Non-pigmented ciliary epithelial cell (primary cell): ENCODE results near the gene KLHDC1.
"Not testable (repeated sequence)": the region's sequence is repeated elsewhere in the genome, so short reads cannot be mapped to it uniquely, and the experiment has no call there.

Source experiments
- DNase-seq: peaks from one replicate; pipeline ENCODE4 v3.0.0-alpha.2; 2010; ENCODE audit warnings: low read depth

The KLHDC1 gene

GRCh38 chr14:49727171-49727570 lies 34.3 kb downstream of the KLHDC1 start:
- no peak for DNase-seq

GRCh38 chr14:49732896-49733295 lies 40.0 kb downstream of the KLHDC1 start:
- DNase-seq: no peak

GRCh38 chr14:49733836-49734235 lies 40.9 kb downstream of the KLHDC1 start:
- DNase-seq: no peak

DNA sequence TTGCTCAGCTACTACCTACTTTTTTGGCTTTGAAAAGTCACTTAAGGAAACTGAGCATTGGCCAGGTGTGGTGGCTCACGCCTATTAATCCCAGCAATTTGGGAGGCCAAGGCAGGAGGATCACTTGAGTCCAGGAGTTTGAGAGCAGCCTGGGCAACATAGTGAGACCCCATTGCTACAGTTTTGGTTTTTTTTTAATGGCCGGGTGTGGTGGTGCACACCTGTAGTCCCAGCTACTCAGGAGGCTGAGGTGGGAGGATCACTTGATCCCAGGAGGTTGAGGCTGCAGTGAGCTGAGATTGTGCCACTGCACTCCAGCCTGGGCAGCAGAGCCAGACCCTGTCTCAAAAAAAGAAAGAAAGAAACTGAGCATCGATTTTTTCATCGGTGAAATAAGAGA lies 42.7 kb downstream of the KLHDC1 start:
- DNase-seq: not testable (repeated sequence)

DNA sequence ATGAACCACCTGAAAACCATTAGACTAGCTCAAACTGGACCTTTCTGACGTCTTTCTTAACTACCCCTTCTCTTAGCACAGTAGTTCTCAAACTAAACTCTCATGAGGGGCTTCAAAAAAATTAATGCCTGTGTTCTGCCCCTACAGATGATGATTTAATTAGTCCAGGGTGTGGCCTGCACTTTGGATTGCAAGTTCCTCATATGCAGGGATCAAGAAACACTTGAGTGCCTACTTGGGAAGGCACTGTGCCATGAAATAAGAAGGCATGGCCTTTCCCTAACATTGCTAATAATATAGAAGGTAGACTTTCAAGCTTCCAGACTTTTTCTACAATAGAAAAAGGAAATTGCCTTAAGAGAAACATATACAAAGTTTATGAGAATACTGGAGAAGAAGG lies 52.3 kb downstream of the KLHDC1 start:
- no peak for DNase-seq

DNA sequence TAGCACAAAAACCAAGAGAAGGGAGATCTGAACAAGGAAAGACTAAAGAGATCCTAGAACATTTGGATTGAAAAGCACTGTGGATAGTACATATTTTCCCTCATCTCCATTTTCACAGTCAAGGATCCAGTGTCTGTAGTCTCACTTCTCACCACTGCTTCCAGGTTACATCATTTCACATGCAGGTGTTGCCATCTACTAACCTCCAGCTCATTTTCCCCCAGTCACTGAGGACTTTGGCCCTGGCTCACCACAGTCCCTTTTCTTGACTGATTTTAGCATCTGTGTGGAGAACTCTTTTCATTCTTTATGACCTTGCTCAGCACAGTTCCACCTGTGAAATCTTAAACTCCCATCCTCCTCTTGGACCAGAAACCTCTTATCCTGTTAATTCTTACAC lies 53.6 kb downstream of the KLHDC1 start:
- DNase-seq: not testable (repeated sequence)

DNA sequence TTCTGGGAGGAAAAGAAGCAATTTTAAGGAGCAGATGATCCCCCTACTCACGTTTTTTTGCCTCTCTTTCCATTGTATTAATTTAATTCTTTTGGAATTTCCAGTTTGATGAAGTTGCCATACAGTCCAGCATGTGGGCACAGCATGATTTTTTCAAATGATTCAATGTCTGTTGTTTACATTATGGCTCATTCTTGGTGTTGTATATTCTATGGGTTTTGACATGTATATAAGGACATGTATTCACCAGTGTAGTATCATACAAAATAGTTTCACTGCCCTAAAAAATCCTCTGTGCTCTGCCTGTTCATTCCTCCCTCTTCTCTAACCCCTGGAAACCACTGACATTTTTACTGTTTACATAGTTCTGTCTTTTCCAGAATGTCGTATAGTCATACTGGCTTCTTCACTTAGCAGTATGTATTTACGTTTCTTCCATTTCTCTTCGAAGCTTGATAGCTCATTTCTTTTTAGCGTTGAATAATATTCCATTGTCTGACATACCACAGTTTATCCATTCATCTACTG lies 61.7 kb downstream of the KLHDC1 start:
- no peak for DNase-seq

- DNase-seq: no peak
These were observed 62.5 kb downstream of the KLHDC1 start for GRCh38 chr14:49755378-49755777.

- DNase-seq: no peak
These were observed 69.1 kb downstream of the KLHDC1 start for GRCh38 chr14:49761839-49762551.

- no peak for DNase-seq
These were observed 73.9 kb downstream of the KLHDC1 start for GRCh38 chr14:49766839-49767238.

- DNase-seq: no peak
These were observed 74.3 kb downstream of the KLHDC1 start for GRCh38 chr14:49767270-49767570.

DNA sequence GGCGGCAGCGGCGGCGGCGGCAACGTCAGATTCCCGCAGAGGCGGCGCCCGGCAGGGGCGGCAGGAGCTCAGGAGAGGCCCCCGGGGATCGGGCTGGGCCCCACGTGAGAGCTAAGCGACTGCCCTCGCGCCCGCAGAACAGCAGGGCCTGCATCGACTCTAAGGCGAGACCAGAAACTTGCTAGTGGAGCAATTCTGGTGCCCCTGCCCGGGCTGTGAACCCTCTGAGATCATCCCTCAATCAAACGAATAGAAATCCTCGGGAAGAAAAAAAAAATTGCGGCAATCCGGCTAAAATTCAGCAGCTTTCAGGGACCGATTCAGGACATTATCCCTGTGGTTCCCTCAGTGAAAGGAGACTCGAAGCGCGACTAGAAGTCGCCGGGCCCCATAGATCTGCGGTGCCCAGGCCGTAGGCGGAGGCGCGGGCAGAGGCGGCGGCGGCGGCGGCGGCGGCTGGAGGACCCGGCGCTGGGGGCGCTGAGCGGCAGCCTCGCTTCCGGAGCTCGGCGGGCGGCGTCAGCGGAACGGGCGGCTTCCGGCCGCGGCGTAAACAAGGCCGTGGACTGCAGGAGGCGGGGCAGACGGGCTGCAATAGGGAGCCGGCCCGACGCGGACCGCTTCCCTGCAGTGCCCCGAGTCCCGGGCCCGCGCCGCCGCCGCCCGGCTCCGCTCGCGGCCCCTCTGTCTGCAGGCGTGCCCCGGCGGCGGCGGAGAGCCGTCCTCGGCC lies 74.8 kb downstream of the KLHDC1 start, which contains the start of gene KLHDC2:
Gene KLHDC2 (plus strand): TSS at position 583 of the 730 bp plus-strand sequence. CDS start 316 bp downstream, outside the sequence.
- peak; percentile 36 for DNase-seq

DNA sequence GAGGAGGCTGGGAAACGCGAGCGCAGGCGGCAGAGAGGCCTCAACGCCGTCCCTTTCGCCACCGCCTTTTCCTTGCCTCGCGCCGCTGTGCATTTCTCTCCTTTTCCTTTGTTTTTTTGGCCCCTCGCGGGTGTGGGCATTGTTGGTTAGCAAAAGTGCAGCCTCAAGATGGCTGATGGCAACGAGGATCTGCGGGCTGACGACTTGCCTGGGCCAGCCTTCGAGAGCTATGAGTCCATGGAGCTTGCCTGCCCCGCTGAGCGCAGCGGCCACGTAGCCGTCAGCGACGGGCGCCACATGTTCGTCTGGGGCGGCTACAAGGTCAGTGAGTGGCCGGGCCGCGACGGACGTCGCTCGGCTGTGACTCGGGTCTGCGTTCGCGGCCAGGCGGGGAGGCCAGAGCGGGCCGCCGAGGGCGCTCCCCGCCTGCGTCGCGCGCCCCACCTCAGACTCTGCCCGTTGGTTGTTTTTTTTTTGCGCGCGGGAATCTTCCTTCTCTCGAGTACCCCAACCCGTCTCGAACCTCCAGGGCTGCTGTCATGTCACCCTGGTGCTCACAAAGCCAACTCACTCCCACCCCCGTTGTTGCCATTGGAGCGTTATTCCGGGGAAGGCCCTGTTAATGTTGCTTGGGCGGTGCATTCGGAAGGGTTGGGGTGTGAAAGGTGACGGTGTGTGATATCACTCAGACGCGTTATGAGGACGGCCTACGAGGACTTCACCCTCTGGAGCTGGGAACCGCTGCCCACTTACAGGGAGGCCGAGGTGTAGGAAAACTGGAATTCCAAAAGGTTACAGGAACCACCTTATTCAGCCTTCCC lies 75.6 kb downstream of the KLHDC1 start:
- DNase-seq: no peak

DNA sequence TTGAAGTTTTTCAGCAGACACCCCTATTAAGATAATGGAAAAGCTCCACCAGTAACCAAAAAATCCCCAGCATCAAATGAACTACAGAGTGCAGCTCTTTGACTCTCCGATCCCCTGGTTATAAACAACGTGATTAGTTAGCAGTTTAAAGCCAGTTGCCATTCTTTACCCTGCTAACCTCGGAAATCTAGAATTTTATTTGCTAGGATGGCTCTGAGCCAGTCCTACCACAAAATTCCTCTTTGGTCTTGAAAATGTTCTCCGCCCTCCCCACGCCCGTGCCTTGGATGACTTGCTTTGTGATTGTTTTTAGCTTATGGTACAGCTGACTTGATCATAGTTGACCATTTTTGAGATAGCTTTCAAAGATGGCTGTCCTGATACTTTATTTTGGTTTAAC lies 76.3 kb downstream of the KLHDC1 start:
- no peak for DNase-seq

- DNase-seq: no peak
These were observed 76.8 kb downstream of the KLHDC1 start for GRCh38 chr14:49769581-49770211.

GRCh38 chr14:49770212-49770817 lies 77.4 kb downstream of the KLHDC1 start:
- DNase-seq: no peak

GRCh38 chr14:49771691-49772090 lies 78.8 kb downstream of the KLHDC1 start:
- DNase-seq: not testable (repeated sequence)

DNA sequence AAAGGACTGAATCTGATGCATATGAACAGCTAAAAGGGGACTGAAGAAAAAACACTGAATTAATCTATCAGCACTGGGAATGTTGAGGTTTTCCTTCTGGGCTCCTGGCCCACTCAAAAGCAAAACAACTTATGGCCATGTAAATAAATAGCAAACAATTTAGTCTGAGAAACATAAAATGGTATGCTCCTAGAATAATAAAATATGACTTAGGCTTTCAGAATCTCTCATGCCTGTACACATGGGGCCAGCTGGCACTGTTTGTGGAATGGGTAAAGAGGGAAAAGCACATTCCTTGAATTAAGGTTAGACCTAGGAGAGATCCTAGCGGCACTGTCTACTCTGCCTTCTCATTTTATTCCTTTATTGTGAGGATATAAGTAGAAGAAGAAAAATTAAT lies 81.2 kb downstream of the KLHDC1 start:
- DNase-seq: no peak

DNA sequence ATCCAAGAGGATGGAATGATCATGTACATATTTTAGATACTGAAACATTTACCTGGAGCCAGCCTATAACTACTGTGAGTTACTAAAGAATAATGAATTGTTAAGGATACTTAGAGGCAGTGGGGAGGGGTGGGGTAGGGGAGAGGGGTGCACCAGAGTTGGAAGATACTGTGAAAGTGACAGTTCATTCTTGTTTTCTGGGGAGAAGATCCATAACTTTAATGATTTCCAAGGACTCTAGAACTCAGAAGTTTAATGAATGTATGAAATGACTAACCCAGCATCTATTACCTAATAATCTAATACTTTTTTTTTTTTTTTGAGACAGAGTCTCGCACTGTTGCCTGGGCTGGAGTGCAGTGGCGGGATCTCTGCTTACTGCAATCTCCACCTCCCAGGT lies 85.5 kb downstream of the KLHDC1 start:
- no peak for DNase-seq

DNA sequence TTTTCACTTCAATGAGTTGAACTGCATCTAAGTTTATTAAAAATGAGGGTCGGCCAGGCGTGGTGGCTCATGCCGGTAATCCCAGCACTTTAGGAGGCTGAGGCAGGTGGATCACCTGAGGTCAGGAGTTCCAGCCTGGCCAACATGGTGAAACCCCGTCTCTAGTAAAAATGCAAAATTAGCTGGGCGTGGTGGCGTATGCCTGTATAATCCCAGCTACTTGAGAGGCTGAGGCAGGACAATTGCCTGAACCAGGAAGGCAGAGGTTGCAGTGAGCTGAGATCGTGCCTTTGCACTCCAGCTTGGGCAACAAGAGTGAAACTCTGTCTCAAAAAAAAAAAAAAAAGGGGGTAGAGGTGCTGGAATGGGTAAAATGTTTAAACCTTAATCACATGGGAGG lies 88.1 kb downstream of the KLHDC1 start:
- not testable (repeated sequence) for DNase-seq

DNA sequence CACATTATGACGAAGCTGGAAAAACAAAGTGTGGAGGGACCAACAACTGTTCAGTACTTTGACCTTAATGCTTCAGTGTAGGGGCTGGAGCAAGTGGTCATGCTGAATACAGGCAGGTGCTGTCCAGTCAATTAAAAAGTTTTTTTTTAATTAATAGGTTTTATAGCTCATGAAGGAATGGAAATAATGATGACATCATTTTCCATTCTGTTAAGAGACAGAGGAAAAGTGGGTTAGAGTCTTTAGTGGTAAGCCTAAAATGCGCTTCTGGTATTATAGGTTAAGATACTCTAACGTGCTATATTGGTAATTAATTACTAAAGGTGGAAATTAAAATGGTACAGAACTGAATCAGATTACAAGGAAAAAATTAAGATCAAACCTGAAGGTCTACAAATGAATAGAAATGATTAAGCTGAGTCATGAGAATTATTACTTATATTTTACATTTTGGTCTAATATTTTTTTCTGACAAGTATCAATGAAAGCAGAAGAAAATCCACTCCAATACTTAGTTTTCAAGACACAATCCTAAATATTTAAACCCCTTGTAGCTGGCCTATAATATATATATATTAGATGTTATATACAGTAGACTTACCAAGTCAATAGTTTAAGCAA lies 90.6 kb downstream of the KLHDC1 start:
- no peak for DNase-seq
